Rectal smooth muscle tissue (tissue), 1 donor: Measurements from ENCODE around the gene CHST1.

Source experiments
- H3K27ac ChIP-seq: one replicate; pipeline ENCODE4 v1.7.0; 2013; ENCODE audit warnings: low read depth, low read length, inconsistent platforms
- H3K27me3 ChIP-seq: one replicate; pipeline ENCODE4 v1.7.0; 2013; ENCODE audit warnings: low read length; ENCODE audit not compliant: control insufficient read depth, insufficient read depth
- H3K36me3 ChIP-seq: one replicate; pipeline ENCODE4 v1.7.0; 2013; ENCODE audit warnings: low read length; ENCODE audit not compliant: control insufficient read depth, insufficient read depth
- H3K4me1 ChIP-seq: one replicate; pipeline ENCODE4 v1.7.0; 2013; ENCODE audit warnings: low read length; ENCODE audit not compliant: control insufficient read depth, insufficient read depth
- H3K4me3 ChIP-seq: one replicate; pipeline ENCODE4 v1.7.0; 2013; ENCODE audit warnings: low read length
- H3K9ac ChIP-seq: one replicate; pipeline ENCODE4 v1.7.0; 2013; ENCODE audit warnings: low read length

The CHST1 gene

DNA sequence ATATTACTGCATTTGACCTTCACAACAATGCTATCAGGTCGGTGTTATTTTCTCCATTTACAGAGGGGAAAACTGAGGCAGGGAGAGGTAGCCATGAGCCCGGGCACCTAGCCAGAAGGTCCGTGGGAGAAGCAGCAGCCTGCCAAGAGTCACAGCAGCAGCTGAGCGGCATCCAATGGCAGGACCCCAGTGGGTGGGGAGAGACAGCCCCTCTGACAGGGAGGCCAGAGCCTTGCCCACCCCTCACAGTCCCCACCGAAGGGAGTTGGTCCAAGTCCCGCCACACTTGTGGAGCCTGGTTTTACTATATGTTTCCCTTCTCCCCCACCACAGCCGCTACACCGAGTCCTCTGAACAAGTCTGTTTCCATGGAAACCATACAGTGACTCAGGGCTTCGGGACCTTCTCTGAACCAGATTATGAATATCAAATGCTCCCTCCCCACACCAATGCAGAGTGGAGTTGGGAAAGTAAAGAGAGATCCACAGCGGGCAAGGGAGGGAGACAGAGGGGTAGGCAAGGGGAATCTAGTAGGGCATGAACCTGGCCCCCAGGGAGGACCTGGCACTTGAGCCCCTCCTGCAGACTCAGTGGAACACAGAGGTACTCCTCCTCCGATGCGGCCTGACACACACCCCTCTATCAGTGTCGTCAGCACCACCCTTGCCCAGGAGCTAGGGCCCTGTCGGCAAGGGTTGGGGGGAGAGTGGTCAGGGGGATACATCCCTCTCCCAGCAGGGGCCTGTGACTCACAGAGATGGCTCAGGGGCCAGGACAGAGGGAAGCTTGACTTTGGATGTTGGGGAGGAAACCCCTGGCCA lies 2.5 kb downstream of the CHST1 start:
- Histone ChIP-seq H3K27me3 (peaks cover 25% of the 10 kb centered on the region), H3K4me3 (no peak overlapping the region), H3K4me1 (no peaks in the 10 kb centered on the region), H3K36me3 (no peaks in the 10 kb centered on the region), H3K27ac (no peak overlapping the region), H3K9ac (no peak overlapping the region)

DNA sequence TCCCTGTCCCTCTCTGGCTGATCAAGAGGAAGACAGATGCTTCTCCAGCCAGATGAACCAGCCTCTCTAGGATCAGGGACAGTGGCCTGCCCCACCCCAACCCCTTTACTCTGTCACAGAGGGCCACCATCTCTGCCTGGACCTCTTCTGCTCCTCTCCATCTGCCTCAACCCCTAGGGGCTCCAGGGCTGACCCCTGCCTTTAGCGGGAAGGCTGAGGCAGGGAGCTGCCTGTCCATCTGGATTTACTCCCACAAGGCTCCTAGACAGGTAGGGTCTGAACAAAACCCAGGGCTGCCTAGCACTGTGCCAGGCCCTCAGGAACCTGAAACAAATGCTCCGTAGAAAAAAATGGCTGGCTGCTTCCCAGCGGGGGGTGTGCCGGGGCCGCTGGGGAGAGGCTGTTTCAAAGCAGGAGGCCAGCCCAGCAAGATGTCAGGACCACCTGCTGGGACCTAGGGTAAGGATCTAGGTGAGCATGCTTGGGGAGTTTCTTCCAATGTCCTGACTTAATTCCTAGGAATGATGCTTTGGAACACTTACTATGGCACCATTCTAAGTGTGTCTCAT lies 3.2 kb downstream of the CHST1 start:
- no peaks in the 10 kb centered on the region for H3K36me3 ChIP-seq
- no peak overlapping the region for H3K9ac ChIP-seq
- no peak overlapping the region for H3K4me3 ChIP-seq
- H3K4me1 ChIP-seq = no peaks in the 10 kb centered on the region
- H3K27ac ChIP-seq = no peak overlapping the region
- peaks cover 25% of the 10 kb centered on the region for H3K27me3 ChIP-seq

DNA sequence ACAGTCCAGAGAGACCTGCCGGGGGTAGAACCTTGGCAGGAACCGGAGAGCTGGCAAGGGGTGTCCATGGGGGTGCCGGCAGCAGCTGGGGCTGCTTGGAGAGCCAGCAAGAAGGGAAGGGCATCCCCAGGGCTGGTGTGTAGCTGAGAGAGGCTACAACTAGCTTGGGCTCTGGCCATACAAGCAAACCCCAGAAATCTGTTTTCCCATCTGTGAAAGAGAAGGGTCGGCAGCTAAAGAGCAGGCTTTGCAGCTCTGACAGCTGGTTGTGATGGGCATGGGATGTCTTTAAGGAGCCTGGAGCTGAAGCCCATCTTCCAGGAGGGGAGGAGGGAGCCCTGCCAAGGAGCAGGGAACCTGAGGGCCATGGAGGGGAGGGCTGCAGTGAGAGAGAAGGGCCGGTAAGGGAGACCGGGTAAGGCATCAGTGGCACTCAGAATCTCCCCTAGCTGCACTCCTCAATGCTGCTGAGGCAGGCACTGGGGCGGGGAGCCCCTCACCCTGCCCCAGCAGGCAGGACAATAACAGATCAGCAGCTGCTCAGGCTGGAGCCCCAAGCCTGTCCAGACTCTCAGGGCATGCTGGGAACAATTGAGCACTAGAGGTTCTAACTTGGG lies 3.9 kb downstream of the CHST1 start:
- H3K36me3 ChIP-seq = no peaks in the 10 kb centered on the region
- H3K4me3 ChIP-seq = no peak overlapping the region
- no peak overlapping the region for H3K27ac ChIP-seq
- H3K4me1 ChIP-seq = no peaks in the 10 kb centered on the region
- no peak overlapping the region for H3K9ac ChIP-seq
- H3K27me3 ChIP-seq = peaks cover 28% of the 10 kb centered on the region

DNA sequence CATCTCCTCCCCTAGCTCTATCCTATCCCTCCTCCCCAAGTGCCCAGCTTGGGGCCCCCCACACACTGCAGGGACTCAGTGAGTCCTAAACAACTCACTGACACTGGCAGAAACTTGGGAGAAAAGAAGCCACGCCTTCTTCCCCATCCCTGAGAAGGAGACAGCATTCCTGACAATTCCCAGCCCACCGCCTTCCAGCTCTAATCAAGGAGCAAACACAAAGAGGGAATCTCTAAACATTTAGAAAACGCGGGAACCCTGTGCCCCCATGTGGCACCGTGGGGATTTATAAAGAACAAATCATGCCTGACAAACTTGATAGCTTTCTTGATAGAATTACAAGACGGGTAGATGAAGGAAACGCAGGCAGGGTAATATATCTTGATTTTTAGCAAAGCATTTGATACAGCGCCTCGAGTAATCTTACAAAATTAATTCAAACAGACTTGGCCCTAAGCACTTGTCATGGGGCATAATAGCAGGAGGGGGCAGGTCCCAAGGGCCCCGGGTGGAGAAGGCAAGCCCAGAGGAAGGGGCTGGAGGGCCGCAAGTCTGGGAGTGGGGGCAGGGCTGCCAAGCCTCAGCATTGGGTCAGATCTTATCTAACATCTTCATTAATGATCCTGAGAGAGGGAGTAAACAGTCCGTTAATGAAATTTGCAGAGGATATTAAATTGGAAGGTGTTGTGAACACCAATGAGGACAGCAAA lies 4.5 kb downstream of the CHST1 start:
- Histone ChIP-seq H3K4me1 (no peaks in the 10 kb centered on the region), H3K27me3 (peaks cover 28% of the 10 kb centered on the region), H3K36me3 (no peaks in the 10 kb centered on the region), H3K4me3 (no peak overlapping the region), H3K9ac (no peak overlapping the region), H3K27ac (no peak overlapping the region)

DNA sequence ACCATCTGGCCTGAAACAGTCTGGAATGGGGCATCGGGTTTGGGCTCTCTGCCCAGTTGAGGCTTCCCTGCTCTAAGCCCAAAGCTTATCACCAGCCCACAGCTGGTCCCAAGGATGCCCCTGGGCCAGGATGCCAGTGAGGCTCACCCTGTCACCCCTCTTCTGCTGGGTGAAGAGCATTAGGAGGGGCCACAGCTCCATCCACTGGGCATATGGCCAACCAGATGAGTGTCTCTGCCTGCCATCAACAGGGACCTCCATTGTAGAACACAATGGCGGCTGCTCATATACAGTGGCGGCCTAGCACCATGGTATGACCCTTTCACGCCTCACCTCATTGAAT lies 5.6 kb downstream of the CHST1 start:
- H3K27me3 ChIP-seq = peaks cover 28% of the 10 kb centered on the region
- H3K4me1 ChIP-seq = no peaks in the 10 kb centered on the region

DNA sequence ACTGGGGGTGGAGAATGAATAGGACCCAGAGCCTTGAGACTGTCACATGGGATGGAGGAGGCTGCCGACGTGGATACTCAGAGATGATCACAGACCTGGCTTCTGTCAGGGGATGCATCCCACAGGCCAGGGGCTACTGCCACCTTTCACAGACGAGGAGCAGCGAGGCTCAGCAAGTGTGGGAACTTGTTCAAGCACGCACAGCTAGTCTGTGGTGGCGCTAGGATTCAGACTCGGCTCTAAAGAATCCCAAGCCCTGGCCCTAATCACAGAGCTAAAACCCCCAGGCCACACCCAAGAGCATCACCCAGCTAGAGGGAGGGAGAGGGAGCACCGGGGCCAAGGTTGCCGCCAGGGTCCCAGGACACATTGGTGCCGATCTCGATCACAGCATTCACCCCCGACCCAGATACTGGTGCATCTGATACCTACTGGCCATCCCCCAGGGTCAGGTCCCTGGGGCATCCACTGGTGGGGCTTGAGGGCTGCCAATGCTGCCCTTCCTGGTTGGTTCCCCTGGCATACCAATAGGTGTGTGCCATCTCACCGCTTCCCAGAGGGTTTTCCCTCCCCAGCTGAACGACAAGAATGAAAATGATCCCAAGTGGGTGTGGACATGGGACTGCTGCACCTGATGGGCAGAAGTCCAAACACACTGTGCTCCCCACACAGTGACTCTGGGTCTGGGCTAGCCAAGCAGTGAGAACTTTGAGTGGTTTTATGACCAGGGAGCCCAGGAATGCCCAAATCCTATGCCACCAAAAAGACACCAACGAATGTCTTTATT lies 6.2 kb downstream of the CHST1 start:
- Histone ChIP-seq H3K4me1 (no peaks in the 10 kb centered on the region), H3K4me3 (no peak overlapping the region), H3K27me3 (peaks cover 28% of the 10 kb centered on the region), H3K27ac (no peak overlapping the region), H3K36me3 (no peaks in the 10 kb centered on the region), H3K9ac (no peak overlapping the region)

More for the DNA sequence above, 5.6 kb downstream of the CHST1 start:
- Histone ChIP-seq H3K27ac (no peak overlapping the region), H3K4me3 (no peak overlapping the region), H3K9ac (no peak overlapping the region), H3K36me3 (no peaks in the 10 kb centered on the region)

DNA sequence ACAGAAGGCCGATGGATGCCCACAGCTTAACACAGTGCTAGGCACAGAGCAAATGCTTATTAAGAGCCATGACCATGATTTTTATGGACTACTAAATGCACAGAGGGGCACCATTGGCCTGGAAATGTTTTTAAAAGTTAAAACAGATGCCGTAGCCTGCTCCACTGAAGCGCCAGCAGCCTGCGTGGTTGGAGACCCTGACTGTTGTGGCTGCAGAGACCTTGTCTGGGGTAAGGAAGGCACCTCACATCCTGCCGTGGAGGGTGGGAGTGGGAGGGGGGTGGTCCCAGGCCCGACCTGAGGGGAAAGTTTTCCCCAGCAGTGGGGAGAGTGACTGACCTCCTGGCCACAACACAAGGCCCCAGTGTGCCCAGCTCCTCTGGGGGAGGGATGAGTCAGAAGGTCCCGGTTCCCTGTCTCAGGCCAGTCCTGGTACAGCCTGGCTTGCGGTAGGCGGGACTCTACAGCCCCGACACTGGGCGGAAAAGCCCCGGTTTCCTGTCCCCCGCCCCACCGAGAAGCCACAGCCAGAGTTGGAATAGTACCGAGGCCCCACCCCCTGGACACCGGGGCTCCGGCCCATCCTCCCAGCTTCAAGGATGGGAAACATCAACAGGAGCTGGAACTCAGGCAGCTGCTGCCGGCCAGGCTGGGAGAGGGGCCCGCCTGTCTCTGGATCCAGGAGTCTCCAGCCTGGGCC lies 7.0 kb downstream of the CHST1 start:
- Histone ChIP-seq H3K4me3 (no peak overlapping the region), H3K36me3 (no peaks in the 10 kb centered on the region), H3K9ac (no peak overlapping the region), H3K4me1 (no peaks in the 10 kb centered on the region), H3K27me3 (peaks cover 23% of the 10 kb centered on the region), H3K27ac (no peak overlapping the region)

DNA sequence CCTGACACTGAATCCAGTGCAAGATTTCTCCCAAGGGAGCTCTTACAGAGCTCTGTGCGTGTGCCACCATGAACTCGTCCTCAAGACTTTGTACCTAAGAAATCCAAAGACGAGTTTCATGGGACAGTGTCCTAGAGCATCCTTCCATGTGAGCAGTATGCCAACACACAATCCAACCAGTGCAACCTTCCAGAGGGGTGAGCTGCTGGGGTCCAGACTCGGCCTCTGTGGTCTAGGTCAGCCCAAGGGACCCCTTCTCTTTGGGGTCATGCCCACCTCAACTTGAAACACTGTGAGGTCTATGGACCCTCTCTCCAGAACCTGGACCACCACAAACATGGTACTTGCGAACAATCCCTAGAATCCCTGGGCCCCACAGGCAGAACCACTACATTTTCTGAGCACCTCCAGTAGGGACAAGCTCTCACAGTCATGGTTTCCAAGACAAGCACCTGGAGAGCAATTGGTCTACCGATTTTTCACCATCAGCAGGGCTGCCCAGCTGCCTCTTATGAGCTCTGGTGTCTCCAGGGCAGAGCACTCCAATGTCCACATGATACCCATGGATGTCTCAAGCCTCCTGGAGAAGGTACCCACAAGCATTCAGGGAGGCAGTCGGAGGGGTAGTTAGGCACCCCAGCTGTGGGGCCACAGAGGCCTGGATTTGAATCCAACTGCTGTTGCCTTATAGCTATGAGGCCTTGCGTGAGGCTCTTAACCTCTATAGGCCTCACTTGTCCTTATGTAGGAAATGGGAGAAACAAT lies 7.7 kb downstream of the CHST1 start:
- Histone ChIP-seq H3K27me3 (peaks cover 17% of the 10 kb centered on the region), H3K36me3 (no peaks in the 10 kb centered on the region), H3K27ac (no peak overlapping the region), H3K9ac (no peak overlapping the region), H3K4me1 (no peaks in the 10 kb centered on the region), H3K4me3 (no peak overlapping the region)

DNA sequence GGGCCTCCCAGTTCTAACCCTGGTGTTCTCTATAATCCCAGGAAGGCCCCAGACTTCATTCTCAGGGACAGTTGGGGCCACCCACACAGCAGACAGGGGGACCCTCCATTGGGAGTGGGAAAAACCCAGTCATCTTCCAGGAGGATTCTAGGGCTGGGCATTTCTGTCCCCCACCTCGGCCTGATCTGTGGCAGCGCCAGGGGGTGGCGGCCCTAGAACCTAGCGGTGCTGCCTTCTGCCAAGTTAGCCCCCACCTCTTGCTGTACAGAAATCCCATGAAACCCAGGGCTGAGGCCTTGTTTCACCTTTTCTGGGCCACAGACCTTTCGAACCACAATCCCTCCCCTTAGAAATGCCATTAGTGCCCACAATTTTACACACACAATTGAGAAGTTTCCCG lies 9.6 kb downstream of the CHST1 start:
- Histone ChIP-seq H3K27ac (no peak overlapping the region), H3K4me3 (no peak overlapping the region), H3K27me3 (peaks cover 11% of the 10 kb centered on the region), H3K4me1 (no peaks in the 10 kb centered on the region), H3K9ac (no peak overlapping the region), H3K36me3 (no peaks in the 10 kb centered on the region)

DNA sequence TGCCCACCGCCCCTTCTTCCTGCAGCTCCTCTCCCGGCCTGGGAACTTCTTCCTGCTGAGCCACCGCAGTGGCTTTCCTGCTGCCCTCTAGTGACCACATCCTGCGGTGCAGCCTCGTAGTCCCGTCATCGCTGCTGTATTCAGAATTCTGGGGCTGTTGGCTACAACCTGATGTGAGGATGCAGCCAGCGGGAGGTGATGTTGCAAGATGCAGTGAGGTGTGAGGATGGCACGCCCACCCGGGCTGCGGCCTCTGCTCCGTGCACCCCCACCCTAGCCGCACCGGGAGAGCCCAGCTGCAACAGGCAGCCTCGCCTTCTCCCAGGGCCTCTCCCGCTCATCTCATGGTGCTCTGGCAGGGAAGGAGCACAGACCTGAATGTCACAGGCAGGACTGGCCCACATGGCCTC lies 10.1 kb downstream of the CHST1 start:
- H3K27me3 ChIP-seq = peaks cover 11% of the 10 kb centered on the region
- no peak overlapping the region for H3K4me3 ChIP-seq
- H3K36me3 ChIP-seq = no peaks in the 10 kb centered on the region
- no peaks in the 10 kb centered on the region for H3K4me1 ChIP-seq
- H3K9ac ChIP-seq = no peak overlapping the region
- H3K27ac ChIP-seq = no peak overlapping the region

DNA sequence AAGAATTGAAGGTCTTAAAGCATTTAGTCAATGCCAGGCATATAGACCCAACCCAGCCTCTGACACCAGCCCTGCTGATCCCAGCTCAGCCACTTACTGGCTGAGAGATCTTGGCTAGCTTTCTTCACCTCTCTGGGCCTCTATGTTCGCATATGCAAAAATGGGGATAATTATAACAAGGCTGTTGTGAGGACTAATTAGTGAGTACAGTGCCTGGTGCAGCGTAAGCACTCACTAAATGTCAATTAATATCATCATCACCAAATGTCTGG lies 10.5 kb downstream of the CHST1 start:
- H3K4me1 ChIP-seq = no peaks in the 10 kb centered on the region
- H3K36me3 ChIP-seq = no peaks in the 10 kb centered on the region
- no peak overlapping the region for H3K4me3 ChIP-seq
- peaks cover 8% of the 10 kb centered on the region for H3K27me3 ChIP-seq
- no peak overlapping the region for H3K27ac ChIP-seq
- no peak overlapping the region for H3K9ac ChIP-seq
